GM18909 (cell line): Measurements from ENCODE around the gene MOCOS.
"Not testable (repeated sequence)": the region's sequence is repeated elsewhere in the genome, so short reads cannot be mapped to it uniquely, and the experiment has no call there.

Experiments
- ATAC-seq: cut with Tn5 transposase; IDR thresholded peaks from one replicate; pipeline ENCODE4 v1.9.1; 2021; ENCODE audit warnings: mild to moderate bottlenecking; ENCODE audit not compliant: unreplicated experiment, poor library complexity

MOCOS gene

DNA sequence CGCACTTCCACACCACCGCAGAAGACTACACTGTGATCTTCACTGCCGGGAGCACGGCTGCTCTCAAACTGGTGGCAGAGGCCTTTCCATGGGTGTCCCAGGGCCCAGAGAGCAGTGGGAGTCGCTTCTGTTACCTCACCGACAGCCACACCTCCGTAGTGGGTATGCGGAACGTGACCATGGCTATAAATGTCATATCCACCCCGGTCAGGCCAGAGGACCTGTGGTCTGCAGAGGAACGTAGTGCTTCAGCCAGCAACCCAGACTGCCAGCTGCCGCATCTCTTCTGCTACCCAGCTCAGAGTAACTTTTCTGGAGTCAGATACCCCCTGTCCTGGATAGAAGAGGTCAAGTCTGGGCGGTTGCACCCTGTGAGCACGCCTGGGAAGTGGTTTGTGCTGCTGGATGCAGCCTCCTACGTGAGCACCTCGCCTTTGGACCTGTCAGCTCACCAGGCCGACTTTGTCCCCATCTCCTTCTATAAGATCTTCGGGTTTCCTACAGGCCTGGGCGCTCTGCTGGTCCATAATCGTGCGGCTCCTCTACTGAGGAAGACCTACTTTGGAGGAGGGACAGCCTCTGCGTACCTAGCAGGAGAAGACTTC is 12.5 kb downstream of the MOCOS start:
- no peak for ATAC-seq

DNA sequence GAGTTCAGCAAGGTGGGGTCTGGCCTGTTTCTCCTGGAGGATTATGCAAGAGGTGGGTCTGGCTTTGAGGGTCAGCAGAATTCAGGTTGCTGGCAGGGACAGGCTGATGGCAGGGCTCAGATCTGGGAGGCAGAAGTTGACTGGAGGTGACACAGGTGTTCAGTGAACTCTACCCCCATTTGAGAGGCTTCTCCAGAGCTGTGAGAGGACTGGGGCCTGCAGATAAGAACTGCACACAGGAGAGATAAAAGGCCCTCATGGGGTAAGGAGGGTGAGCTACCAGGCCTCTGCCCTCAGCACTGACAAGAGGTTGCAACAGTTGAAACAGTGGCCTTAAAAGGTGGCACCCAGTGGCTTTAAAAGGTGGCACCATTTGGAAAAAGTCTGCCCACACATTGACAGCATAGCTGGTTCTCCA is 13.1 kb downstream of the MOCOS start:
- ATAC-seq: no peak

- ATAC-seq: no peak
Observed at GRCh38 chr18:36201765-36202164, 14.5 kb downstream of the MOCOS start.

- ATAC-seq: no peak
Observed at GRCh38 chr18:36203360-36203895, 16.1 kb downstream of the MOCOS start.

DNA sequence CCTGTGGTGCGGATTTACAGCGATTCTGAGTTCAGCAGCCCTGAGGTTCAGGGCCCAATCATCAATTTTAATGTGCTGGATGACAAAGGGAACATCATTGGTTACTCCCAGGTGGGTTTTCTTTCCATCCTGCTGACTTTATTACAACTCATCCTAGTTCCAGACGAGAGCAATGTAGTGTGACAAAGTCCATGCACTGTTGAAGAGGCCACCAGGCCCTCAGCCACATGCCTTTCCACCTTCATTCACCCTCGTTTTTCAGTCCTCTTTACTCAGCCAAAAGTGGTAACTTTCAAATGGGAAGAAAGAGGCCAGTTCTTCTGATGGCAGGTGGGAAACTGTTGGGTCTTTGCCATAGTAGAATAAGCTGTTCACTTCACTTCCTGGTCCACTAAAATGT is 17.9 kb downstream of the MOCOS start:
- ATAC-seq: no peak

DNA sequence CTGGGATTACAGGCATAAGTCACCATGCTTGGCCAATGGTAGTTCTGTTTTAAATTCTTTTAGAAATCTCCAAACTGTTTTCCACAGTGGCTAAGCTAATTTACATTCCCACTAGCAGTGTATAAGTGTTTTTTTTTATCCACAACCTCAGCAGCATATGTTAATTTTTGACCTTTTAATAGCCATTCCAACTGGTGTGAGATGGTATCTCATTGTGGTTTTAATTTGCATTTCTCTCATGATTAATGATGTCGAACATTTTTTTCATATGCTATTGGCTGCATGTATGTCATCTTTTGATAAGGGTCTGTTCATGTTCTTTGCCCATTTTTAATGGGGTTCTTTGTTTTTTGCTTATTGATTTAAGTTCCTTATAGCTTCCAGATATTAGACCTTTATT is 20.0 kb downstream of the MOCOS start:
- ATAC-seq: no peak

DNA sequence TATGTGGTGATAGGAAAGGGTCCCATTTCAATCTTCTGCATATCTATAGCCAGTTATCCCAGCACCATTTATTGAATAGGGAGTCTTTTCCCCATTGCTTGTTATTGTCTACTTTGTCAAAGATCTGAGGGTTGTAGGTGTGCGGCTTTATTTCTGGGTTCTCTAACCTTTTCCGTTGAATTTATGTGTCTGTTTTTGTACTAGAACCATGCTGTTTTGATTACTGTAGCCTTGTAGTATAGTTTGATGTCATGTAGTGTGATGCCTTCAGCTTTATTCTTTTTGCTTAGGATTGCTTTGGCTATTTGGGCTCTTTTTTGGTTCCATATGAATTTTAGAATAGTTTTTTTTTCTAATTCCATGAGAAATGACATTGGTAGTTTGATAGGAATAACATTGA is 20.7 kb downstream of the MOCOS start:
- not testable (repeated sequence) for ATAC-seq

DNA sequence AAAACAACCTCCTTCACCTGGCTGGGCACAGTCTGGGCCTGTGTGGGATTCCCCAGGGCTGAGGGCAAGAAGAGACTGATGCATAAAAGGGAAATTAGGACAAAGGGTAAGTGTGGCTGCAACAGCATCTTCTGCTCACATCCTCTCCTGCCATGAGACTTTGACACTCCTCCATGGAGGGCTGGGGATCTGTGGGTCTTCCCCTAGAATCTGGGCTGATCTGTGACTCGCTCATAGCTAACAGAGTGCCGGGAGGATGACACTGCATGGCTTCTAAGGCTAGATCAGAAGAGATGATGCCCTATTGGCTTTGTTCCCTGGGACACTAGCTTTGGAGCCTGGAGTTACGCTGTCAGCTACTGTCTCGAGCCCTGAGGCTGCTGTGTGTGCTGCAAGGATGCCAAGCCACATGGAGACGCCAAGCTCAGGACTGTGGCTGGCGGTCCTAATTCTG is 24.3 kb downstream of the MOCOS start:
- ATAC-seq: no peak

DNA sequence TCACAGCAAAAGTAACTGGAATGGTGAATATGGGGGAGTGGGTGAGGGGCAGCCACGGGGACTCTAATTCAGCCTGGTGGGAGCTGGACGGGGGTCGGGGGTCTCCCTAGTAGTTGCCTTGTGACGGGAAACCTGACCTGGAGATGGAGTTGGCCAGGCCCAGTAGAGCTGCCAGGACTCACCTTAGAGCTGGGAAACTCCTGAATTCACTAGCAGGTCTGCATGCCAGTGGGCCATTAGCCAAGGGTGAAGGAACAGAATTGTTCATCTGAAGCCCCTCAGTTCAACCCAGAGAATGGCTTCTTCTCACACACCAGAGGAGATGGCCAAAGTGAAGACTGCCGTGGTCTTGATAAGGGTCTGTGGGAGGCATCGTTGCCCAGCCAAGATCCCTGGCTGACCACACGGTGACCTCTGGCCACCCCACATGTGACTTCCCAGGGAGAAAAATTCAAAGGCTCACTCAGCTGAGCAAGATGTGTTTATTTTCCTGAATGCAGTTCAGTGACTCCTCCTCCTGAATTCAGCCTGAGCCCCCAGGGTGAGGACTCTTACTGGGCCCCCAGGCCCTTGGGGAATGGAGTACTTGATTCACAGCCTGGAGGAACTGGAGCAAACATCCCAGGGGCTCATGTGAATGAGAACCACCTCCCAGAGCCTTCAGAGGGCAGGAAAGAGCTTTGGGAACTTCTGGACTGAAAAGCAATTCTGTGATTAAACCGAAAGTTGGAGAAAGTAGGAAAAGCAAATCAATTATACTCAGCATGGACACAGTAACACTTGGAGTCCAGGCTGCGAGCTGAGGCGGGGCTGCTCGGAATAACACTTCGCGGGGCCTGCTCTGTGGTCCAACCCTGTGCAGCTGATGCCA is 25.2 kb downstream of the MOCOS start:
- ATAC-seq: no peak

- ATAC-seq: no peak
Observed at GRCh38 chr18:36214811-36215210, 27.5 kb downstream of the MOCOS start.

DNA sequence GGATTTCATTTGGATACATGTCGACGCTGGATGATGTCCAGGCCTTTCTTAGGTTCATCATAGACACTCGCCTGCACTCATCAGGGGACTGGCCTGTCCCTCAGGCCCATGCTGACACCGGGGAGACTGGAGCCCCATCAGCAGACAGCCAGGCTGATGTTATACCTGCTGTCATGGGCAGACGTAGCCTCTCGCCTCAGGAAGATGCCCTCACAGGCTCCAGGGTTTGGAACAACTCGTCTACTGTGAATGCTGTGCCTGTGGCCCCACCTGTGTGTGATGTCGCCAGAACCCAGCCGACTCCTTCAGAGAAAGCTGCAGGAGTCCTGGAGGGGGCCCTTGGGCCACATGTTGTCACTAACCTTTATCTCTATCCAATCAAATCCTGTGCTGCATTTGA is 28.3 kb downstream of the MOCOS start:
- no peak for ATAC-seq

DNA sequence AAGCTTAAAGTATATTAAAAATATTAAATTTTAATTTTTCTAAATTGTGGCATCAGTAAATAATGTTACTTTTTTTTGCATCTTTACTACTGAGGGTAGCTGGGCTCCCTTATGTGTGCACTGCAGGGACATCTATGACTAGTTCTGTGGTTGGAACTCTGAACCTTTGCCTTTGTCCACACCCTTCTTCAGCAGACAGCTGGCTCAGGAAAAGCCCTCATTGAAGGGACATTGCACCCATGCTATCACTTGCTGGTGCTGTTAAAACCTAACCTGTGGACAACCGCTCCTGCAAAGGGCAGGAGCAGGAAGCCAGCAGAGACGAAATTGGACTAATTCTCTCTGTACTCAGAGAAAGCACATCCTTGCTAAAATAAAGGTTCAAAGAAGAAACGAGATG is 30.1 kb downstream of the MOCOS start:
- no peak for ATAC-seq

DNA sequence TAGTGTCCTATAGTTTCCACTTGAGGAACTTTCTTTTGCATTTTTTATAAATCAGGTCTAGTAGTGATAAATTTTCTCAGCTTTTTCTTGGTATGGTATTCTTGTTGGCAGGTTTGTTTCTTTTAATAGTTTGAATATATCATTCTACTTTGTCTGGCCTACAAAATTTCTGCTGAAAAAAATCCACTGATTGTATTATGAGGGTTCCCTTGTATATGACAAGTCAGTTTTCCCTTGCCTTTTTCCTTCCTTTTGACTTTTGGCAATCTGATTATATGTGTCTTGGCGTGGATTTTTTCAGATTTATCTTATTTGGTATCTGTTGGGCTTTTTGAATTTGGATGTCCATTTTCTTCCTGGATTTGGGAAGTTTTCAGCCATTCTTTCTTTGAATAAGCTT is 41.9 kb downstream of the MOCOS start:
- no peak for ATAC-seq

DNA sequence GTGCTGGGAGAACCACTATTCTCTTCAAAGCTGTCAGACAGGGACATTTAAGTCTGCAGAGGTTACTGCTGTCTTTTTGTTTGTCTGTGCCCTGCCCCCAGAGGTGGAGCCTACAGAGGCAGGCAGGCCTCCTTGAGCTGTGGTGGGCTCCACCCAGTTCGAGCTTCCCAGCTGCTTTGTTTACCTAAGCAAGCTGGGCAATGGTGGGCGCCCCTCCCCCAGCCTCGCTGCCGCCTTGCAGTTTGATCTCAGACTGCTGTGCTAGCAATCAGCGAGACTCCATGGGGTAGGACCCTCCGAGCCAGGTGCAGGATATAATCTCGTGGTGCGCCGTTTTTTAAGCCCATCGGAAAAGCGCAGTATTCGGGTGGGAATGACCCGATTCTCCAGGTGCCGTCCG is 53.2 kb downstream of the MOCOS start:
- ATAC-seq: not testable (repeated sequence)

GRCh38 chr18:36241831-36242230 is 54.5 kb downstream of the MOCOS start:
- no peak for ATAC-seq

DNA sequence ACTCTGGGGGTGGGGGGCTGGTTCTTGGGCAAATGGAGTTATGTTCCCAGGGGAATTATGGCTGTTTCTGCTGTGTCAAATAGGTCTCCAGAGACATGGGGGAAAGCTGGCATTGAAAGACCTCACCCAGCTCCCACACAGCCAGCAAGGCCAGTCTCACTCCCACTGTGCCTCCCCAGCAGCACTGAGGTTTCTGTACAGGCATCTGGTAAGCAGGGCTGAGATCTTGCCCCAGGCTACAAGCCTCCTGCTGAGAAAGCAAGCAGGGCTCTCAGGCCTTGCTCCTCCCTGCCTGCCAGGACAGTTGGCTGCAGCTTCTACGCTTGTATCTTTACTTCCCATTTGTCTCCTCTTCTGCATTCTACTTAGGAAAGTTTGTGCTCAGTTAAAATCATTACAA is 59.7 kb downstream of the MOCOS start:
- no peak for ATAC-seq

DNA sequence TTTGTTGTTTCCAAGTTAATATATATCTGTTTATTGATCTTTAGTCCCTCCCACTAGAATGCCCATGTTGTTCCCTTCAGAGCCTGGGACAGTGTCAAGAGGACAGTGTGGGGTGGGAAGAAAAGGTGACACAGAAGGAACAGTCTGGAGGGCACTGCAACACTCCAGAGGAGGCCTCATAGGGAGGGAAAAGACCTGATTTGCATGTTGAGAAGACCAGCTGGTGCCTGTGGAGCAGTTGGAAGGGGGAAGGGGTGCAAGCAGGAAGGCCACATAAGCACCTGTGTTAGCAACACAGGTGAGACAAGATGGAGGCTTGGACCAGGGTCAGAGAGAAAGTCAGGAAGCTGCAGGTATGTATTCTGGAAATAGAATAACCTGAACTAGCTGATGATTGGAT is 62.1 kb downstream of the MOCOS start:
- no peak for ATAC-seq

DNA sequence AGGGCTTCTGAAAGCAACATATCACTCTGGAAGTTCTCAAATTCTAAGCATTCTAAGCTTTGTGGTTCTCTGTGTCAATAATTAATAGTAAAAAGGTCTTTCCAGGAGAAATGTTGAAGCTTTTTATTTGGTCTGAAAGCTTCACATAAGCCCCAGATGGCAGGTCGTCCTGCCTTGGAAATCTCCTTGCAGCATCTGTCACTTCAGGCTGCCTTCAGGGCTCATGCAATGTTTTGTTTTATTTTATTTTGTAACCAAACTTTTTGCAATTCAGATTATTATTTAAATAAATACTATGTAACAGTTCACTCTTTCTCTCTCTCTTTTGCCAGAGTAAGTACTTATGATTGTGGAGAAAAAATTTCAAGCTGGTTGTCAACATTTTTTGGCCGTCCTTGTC is 63.5 kb downstream of the MOCOS start:
- ATAC-seq: no peak

DNA sequence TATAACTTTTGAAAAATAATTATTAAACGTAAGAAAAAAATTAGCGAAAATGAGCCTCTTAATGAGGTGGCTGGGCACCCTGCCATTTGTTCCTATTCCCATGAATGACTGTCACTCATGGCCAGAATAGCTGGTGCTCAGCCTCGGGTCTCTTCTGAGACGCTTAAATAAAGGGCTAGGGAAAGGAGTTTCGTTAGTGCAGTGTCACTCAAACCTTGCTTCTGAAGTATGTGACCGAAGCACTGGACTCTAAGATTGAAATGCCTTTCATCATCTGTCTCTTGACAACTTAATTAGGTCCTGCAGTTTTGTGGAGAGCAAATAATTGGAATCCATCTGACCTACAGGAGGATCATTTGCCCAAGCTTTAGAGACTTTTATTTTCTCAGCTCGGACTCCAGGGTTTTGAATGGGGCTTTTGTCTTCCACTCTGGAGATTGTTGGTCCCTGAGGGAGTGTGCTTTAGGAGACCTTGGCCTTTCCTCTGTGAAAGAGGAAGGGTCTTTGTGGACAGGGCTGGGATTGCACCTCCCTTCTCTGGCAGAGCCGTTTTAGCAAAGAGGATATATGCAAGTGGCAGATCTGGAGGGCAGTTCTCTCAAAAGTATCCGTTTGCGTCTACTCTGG is 67.9 kb downstream of the MOCOS start:
- ATAC-seq: no peak

- no peak for ATAC-seq
Observed at GRCh38 chr18:36256094-36256493, 68.8 kb downstream of the MOCOS start.

DNA sequence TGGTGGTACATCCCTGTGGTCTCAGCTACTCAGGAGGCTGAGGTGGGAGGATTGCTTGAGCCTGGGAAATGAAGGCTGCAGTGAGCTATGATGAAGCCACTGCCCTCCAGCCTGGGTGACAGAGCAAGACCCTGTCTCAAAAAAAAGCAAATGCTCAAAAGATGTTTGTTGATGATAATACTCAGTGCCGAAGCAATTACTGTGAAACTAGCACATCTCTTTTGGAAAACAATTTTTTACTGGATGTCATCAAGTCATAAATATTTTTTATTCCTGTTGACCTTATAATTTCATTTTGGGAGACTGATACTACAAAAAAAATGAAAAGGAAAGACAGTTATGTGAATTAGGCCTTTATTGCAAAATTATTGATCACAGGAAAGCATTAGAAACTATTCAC is 75.7 kb downstream of the MOCOS start:
- no peak for ATAC-seq
